ENCODE measurements around the gene ADARB1.

ADARB1 gene

DNA sequence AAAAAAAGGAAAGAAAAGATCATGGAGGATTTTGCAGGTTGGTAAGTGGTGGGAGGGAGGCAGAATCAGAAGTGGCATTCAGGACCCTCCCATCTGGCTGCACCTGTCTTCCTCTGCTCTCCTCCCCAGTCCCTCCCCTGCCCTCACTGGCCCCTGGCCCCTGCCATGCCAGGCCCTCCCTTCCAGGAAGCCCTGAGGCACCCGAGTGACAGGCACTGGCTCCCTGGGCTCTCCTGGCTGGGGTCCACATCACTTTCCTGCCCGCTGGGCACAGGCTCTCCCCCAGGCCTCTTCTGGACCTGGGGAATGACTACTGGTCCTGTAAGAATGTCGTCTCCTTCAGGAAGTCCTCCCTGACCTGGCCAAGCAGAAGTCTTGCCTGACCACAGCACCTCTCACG, 15.3 kb upstream of the ADARB1 start:
- no peak for FAIRE-seq
- TF ChIP-seq POLR2AphosphoS5 (IDR thresholded peaks at IDR 0.05; ENCODE audit: low read depth, low read length) (no peak), TAF1 (IDR thresholded peaks at IDR 0.05; ENCODE audit: borderline replicate concordance, low read depth, low read length) (no peak), POLR2A (IDR thresholded peaks at IDR 0.05; ENCODE audit: low read depth, low read length) (no peak)
- DNase-seq (ENCODE audit: insufficient read length) = no peak

DNA sequence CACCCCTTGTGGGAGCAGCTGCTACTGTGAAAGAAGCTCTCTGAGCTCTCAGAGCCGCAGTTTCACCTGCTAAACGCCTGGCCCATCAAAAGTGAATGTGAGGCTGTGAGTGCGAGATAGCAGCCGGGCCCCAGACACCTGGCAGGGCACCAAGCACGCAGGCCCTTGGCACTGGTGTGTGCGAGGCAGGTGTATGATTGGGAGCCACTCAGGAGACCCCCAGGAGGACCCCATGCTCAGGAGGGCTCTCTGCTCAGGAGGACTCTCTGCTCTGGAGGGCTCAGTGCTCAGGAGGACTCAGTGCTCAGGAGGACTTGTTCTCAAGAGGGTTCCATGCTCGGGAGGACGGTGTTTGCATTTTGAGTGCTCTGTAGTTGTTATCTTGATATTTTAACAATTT, 14.3 kb upstream of the ADARB1 start:
- FAIRE-seq (no peak), DNase-seq (ENCODE audit: insufficient read length) (no peak)
- TF ChIP-seq TAF1 (IDR thresholded peaks at IDR 0.05; ENCODE audit: borderline replicate concordance, low read depth, low read length) (no peak), POLR2A (IDR thresholded peaks at IDR 0.05; ENCODE audit: low read depth, low read length) (no peak)

DNA sequence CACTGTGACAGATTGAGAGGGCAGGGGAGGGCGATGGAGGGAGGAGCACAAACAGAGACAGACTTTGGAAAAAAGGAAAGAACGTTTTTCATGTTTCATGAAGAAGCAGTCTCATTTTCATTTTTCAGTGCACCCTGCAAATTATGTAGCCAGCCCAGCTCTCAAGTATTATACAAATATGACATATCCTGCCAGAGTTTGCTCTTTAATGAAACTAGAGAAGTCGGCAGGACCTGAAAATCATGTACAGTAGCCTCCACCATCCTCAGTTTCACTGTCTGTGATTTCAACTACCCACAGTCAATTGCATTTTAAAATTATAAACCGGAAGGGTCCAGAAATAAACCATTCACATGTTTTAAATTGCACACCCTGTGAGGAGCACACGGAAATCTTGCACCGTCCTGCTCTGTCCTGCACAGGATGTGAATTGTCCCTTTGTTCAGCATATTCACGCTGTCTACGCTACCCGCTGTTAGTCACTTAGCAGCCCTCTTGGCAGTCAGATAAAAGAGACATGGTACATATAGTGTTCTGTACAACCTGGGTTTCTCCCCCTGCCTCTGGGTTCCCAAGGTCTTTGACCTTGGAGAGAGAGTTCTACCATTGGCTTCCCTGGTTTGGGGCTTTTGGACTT, 13.6 kb upstream of the ADARB1 start:
- FAIRE-seq (no peak), DNase-seq (ENCODE audit: insufficient read length) (no peak)
- TF ChIP-seq POLR2A (IDR thresholded peaks at IDR 0.05; ENCODE audit: low read depth, low read length) (no peak), POLR2AphosphoS5 (IDR thresholded peaks at IDR 0.05; ENCODE audit: low read depth, low read length) (no peak), TAF1 (IDR thresholded peaks at IDR 0.05; ENCODE audit: borderline replicate concordance, low read depth, low read length) (no peak)

DNA sequence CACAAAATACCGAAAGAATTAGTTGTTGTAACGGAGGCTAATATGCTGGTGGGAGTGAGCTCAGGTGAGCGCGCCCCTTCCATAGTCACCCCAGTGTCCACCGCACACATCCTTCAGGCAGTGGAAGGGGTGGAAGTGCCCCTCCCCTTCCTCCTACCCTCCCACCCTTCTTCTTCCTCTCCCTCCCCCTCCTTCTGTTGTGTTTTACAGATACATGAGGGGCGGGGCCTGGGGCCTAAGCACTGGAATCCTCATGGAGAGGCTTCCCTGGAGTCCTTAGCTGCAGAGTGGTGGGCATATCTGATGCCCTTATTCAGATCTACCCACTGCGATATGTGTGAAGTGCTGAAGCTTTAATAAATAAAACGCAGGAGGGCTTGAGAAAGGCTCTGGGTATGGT, 10.3 kb upstream of the ADARB1 start:
- FAIRE-seq = no peak
- no peak for TF ChIP-seq POLR2A (IDR thresholded peaks at IDR 0.05; ENCODE audit: low read depth, low read length)
- no peak for TF ChIP-seq TAF1 (IDR thresholded peaks at IDR 0.05; ENCODE audit: borderline replicate concordance, low read depth, low read length)
- TF ChIP-seq POLR2AphosphoS5 (IDR thresholded peaks at IDR 0.05; ENCODE audit: low read depth, low read length) = no peak
- DNase-seq (ENCODE audit: insufficient read length) = no peak

DNA sequence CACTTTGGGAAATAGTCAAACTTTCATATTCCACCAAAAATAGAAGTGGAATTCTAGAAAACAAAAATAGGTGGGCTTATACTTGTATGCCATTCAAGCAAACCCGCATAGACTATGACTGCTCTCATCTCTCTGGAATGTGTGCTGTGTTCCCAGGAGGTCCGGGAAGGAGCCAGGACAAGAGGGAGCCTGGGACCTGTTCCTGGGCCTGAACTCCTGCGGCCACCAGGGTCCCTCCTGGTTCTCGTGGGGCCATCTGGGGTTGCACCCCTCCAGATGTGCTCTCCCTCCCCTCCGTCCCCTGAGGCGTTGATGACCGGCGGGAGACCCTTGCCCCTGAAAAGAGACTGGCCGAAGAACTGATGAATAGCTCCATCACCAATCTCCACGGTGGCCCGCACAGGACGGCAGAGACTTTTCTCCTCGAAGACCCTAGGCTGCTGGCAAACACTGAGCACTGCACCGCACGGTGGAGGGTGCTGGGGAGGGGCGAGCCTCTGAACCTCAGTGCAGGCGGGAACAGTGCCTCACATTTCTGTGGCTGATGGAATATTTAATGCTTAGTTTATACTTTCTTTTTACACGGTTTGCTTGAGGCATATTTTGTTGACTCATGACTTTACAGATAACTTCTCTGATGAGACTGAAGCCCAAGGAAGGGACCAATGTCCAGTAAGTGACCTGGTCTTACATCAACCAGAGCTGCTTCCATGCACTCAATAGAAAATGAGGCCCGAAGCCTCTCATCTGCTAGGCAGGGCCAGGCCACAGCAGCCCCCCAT, 9.6 kb upstream of the ADARB1 start:
- TF ChIP-seq POLR2AphosphoS5 (IDR thresholded peaks at IDR 0.05; ENCODE audit: low read depth, low read length) (no peak), POLR2A (IDR thresholded peaks at IDR 0.05; ENCODE audit: low read depth, low read length) (no peak), TAF1 (IDR thresholded peaks at IDR 0.05; ENCODE audit: borderline replicate concordance, low read depth, low read length) (no peak)
- no peak for FAIRE-seq

DNA sequence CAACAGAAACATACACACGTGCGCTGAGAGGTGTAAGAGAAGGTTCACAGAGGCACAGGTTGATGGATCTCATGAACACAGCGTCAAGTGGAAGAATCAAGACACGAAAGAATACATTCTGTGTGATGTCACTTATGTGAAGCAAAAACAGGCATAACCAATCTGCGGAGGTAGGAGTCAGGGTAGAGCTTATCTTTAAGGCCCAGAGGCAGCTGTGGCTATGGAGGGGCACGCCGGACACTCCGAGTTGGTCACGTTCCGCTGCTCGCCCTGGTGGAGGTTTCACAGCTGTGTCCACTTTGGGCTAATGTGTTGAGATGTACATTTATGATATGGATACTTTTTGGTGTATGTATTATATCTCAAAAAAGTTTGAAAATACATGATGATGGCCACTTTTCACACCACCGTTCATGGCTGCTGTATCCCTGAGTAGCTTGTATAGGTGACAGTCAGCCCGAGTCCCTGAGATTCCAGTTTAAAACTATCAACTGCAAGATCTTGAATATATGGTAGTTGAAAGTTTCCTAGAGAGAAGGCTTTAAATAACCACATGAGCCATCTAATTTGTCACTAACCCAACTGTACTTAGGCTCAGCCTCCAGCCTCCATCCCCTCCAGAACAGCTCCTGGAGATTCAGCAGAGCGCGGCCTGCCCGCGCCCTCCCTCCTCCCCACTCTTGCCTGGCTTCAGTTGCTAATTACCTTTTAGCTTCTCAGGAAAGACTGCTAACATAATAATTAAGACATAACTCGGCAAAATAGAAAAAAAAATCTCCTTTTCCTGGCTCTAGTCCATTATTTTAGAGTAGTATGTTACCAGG, 6.7 kb upstream of the ADARB1 start:
- DNase-seq (ENCODE audit: insufficient read length) (no peak), FAIRE-seq (peak; percentile 27)
- TF ChIP-seq POLR2A (IDR thresholded peaks at IDR 0.05; ENCODE audit: low read depth, low read length) (no peak), TAF1 (IDR thresholded peaks at IDR 0.05; ENCODE audit: borderline replicate concordance, low read depth, low read length) (no peak), POLR2AphosphoS5 (IDR thresholded peaks at IDR 0.05; ENCODE audit: low read depth, low read length) (no peak)

More for the DNA sequence above, 9.6 kb upstream of the ADARB1 start:
- DNase-seq (ENCODE audit: insufficient read length) = no peak

DNA sequence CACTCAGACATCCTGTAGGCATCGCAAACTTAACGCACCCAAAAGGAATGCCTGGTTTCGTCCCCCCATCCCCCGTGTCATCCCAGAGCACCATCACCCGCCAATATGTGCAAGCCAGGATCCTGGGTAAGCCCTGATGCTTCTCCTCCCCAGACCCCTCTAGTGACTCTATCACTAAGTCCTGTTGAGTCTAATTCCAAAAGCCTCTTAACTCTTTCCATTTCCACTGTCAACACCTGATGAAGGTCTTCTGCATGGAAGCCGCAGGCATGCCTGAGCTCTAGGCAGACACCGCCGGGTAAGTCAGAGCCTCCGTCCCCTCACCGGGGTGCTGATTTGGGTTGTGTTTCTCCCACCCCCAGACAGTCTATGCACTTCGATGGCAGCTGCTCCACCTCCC, 5.3 kb upstream of the ADARB1 start:
- DNase-seq (ENCODE audit: insufficient read length) (no peak), FAIRE-seq (no peak)
- TF ChIP-seq TAF1 (IDR thresholded peaks at IDR 0.05; ENCODE audit: borderline replicate concordance, low read depth, low read length) = no peak
- no peak for TF ChIP-seq POLR2AphosphoS5 (IDR thresholded peaks at IDR 0.05; ENCODE audit: low read depth, low read length)
- no peak for TF ChIP-seq POLR2A (IDR thresholded peaks at IDR 0.05; ENCODE audit: low read depth, low read length)

DNA sequence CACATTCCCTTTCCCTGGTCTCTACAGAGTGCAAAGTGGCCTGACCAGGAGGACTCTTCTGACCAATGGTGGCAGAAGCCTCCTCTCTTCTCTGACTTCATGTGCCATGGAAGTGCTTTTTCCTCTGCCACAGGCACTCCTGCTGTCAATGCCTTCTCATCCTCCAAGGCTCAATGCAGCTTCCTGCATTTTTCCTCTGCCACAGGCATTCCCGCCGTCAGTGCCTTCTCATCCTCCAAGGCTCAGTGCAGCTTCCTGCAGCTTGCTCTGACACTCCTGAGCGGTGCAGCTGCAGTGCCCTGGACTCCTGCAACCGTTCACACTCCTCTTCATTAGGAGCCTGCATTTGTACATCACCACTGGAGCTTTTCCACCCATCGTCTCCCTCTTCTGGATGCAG, 4.7 kb upstream of the ADARB1 start:
- FAIRE-seq (no peak), DNase-seq (ENCODE audit: insufficient read length) (no peak)
- TF ChIP-seq TAF1 (IDR thresholded peaks at IDR 0.05; ENCODE audit: borderline replicate concordance, low read depth, low read length) (no peak), POLR2A (IDR thresholded peaks at IDR 0.05; ENCODE audit: low read depth, low read length) (no peak), POLR2AphosphoS5 (IDR thresholded peaks at IDR 0.05; ENCODE audit: low read depth, low read length) (no peak)

DNA sequence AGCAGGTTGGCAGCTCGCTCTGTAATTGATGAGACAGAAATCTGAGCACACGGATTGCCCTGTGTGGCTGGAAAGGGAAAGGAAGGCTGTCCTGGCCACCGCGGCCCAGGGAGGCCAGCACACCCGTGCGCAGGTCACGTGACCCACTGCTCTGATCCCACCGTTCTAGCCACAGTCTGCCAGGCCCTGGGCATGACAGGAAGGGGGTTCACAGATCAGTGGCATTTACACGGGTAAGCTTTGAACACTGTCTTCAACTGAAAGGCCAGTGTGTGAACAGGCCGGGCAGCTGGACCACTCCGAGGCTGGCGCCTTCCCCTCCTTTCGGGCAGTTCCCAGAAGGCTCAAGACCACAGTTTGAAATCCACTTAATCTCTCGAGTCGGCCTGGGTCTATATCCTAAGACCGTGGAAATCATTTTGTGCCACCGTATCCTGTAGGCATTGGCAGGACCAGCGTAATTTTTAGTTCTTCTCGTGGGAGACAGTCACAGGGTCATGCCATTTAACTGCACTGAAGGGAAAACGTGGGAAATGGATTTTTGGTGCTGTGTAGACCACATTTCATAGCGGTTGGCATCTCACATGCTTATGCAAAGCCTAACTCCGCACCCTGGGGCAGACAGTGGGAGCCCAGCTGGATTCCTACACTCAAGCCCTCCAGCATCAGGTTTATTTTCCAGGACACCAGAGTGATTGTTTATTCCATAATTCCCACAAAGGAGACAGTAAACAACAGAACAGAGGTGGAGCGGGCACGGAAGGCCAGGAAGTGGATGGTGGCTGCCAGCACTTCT, 3.1 kb upstream of the ADARB1 start:
- no peak for FAIRE-seq
- TF ChIP-seq TAF1 (IDR thresholded peaks at IDR 0.05; ENCODE audit: borderline replicate concordance, low read depth, low read length) (no peak), POLR2AphosphoS5 (IDR thresholded peaks at IDR 0.05; ENCODE audit: low read depth, low read length) (no peak), POLR2A (IDR thresholded peaks at IDR 0.05; ENCODE audit: low read depth, low read length) (no peak)
- DNase-seq (ENCODE audit: insufficient read length) = no peak

DNA sequence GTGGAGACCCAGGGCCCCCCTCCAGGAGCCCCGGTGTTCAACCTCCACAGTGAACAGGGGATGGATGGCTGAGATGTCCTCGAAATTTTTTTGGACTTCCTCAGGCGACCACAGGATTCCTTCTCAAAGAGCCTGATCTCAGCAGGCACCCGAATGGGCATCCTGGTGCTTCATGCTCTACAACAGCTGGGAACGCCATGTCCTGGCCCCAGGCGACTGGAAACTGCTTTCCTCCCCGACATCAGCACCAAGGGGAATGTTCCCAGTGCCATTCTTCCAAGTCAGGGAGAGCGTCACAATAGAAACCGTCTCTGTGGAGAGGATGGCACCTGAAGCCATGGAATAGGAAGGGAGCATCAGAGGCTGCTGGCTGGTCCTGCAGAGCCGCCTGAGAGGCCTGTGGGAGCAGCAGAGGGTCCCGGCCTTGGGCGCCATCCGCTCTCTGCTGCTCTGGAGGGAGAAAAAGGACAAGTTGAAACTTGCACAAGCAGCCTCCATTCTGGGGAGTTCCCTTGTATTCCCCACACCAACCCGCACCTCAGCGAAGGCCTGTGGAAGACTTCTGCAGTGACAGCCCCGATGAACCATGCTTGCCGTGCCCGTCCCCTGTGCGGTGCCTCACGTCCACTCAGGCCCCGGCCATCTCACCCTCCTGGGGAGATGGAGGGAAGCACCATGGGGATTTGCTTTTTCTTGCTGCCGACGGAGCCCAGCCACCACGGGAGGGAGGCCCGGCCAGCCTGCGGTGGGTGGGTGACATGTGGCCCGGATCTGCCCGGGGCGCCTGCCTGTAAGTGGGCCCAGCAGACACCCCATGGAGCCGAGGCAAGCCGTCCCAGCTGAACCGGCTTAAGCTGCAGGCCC, 2.3 kb upstream of the ADARB1 start:
- FAIRE-seq = no peak
- no peak for DNase-seq (ENCODE audit: insufficient read length)
- no peak for TF ChIP-seq TAF1 (IDR thresholded peaks at IDR 0.05; ENCODE audit: borderline replicate concordance, low read depth, low read length)
- no peak for TF ChIP-seq POLR2A (IDR thresholded peaks at IDR 0.05; ENCODE audit: low read depth, low read length)
- no peak for TF ChIP-seq POLR2AphosphoS5 (IDR thresholded peaks at IDR 0.05; ENCODE audit: low read depth, low read length)

Data from GM12892 (cell line).